Upper lobe of left lung (tissue), 4 donors: ENCODE data around the gene PTF1A.

Experiments used
- POLR2A ChIP-seq, 4 donors: fragments of 450-650 bp; IDR thresholded peaks; one replicate each; pipeline ENCODE4 v1.5.1; 2016 to 2017; ENCODE audit warnings: antibody characterized with exemption in 4 of 4, mild to moderate bottlenecking in 2 of 4
- POLR2AphosphoS5 ChIP-seq, 2 donors: sonication (generic); formaldehyde crosslinking; IDR thresholded peaks; one replicate each; pipeline ENCODE4 v1.5.1; 2017; ENCODE audit warnings: antibody characterized with exemption in 2 of 2
- TF ChIP-seq, protein P1 (sequence below), 6 experiments: fragments of 450-650 bp in 4 of 6; fragments of 200-600 bp in 2 of 6; sonication (generic) in 2 of 6; IDR thresholded peaks; one replicate each; pipeline ENCODE4 v1.5.1; 2016 to 2019; ENCODE audit warnings: antibody characterized with exemption in 6 of 6

DNA sequence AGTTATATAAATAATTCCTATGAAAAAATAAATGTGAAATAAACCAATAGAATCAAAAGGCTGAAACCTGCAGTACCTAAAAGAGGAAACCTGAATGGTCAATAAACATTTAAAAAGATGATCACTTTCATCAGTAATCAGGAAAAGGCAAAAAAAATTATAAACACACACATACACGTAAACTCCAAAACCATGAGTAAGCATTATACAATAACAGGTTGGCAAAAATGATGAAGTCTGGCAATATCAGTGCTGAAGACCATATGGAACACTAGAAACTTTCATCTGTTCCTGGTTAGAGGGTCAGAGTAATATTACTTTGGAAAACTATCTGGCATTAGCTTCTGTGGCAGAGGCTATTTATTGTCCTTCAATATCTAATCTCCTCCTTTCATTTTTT, 38.5 kb downstream of the PTF1A start:
- TF ChIP-seq POLR2A (IDR thresholded peaks at IDR 0.05) (no peak), POLR2AphosphoS5 (IDR thresholded peaks at IDR 0.05) (no peak)
- TF ChIP-seq, protein P1, sequence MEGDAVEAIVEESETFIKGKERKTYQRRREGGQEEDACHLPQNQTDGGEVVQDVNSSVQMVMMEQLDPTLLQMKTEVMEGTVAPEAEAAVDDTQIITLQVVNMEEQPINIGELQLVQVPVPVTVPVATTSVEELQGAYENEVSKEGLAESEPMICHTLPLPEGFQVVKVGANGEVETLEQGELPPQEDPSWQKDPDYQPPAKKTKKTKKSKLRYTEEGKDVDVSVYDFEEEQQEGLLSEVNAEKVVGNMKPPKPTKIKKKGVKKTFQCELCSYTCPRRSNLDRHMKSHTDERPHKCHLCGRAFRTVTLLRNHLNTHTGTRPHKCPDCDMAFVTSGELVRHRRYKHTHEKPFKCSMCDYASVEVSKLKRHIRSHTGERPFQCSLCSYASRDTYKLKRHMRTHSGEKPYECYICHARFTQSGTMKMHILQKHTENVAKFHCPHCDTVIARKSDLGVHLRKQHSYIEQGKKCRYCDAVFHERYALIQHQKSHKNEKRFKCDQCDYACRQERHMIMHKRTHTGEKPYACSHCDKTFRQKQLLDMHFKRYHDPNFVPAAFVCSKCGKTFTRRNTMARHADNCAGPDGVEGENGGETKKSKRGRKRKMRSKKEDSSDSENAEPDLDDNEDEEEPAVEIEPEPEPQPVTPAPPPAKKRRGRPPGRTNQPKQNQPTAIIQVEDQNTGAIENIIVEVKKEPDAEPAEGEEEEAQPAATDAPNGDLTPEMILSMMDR (IDR thresholded peaks at IDR 0.05): no peak
